Measurements from ENCODE around the gene PLAAT3.
"Not testable (repeated sequence)": the region's sequence is repeated elsewhere in the genome, so short reads cannot be mapped to it uniquely, and the experiment has no call there.

PLAAT3 gene

DNA sequence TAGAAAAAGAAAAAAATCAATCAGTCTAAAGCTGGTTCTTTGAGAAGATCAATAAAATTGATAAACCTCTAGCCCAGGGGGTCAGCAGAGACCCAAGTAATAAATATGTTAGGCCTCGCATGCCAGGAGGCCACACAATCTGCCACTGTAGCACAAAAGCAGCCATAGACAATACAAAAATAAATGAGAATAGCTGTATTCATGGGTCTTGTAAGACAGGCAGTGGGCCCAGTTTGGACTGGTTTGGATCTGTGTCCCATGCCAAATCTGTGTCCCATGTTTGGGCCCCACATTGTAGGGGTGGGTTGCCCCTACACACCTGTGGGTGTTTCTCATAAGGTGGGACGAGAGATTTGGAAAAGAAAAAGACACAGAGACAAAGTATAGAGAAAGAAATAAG, 84.2 kb downstream of the PLAAT3 start:
- no peak overlapping the region for H3K27ac ChIP-seq (ENCODE audit: extremely low read depth, low read depth, low read length)
- ChIA-PET CTCF (interaction anchor here (1.0 kb wide), 1 partner anchor 21 kb away, joined by 3 read pairs; no protein-coding TSS in a partner anchor), POLR2A (no interaction called here)
- no peak for TF ChIP-seq ZNF211 (tag by site-specific recombination; IDR thresholded peaks at IDR 0.05; ENCODE audit: low read depth)
- TF ChIP-seq, protein P1, sequence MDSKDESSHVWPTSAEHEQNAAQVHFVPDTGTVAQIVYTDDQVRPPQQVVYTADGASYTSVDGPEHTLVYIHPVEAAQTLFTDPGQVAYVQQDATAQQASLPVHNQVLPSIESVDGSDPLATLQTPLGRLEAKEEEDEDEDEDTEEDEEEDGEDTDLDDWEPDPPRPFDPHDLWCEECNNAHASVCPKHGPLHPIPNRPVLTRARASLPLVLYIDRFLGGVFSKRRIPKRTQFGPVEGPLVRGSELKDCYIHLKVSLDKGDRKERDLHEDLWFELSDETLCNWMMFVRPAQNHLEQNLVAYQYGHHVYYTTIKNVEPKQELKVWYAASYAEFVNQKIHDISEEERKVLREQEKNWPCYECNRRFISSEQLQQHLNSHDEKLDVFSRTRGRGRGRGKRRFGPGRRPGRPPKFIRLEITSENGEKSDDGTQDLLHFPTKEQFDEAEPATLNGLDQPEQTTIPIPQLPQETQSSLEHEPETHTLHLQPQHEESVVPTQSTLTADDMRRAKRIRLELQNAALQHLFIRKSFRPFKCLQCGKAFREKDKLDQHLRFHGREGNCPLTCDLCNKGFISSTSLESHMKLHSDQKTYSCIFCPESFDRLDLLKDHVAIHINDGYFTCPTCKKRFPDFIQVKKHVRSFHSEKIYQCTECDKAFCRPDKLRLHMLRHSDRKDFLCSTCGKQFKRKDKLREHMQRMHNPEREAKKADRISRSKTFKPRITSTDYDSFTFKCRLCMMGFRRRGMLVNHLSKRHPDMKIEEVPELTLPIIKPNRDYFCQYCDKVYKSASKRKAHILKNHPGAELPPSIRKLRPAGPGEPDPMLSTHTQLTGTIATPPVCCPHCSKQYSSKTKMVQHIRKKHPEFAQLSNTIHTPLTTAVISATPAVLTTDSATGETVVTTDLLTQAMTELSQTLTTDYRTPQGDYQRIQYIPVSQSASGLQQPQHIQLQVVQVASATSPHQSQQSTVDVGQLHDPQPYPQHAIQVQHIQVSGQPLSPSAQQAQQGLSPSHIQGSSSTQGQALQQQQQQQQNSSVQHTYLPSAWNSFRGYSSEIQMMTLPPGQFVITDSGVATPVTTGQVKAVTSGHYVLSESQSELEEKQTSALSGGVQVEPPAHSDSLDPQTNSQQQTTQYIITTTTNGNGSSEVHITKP (tag by site-specific recombination; IDR thresholded peaks at IDR 0.05): no peak
- H3K4me3 ChIP-seq (ENCODE audit: low read depth, low read length): no peak overlapping the region
- no peaks in the 10 kb centered on the region for H3K4me1 ChIP-seq (ENCODE audit: control insufficient read depth, insufficient read depth, low read length)
- no peaks in the 10 kb centered on the region for H3K9me3 ChIP-seq (ENCODE audit: control insufficient read depth, insufficient read depth, low read depth, low read length)
- no peaks in the 10 kb centered on the region for H3K36me3 ChIP-seq (ENCODE audit: control insufficient read depth in 2 of 2, insufficient read depth in 1 of 2, low read length in 2 of 2)

DNA sequence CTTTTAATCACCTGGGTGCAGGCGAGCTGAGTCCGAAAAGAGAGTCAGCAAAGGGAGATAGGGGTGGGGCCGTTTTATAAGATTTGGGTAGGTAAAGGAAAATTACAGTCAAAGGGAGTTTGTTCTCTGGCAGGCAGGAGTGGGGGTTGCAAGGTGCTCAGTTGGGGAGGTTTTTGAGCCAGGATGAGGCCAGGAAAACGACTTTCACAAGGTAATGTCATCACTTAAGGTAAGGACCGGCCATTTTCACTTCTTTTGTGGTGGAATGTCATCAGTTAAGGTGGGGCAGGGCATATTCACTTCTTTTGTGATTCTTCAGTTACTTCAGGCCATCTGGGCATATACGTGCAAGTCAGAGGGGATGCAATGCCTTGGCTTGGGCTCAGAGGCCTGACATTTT, 84.9 kb downstream of the PLAAT3 start:
- H3K27ac ChIP-seq (ENCODE audit: extremely low read depth, low read depth, low read length); H3K9me3 ChIP-seq (ENCODE audit: control insufficient read depth, insufficient read depth, low read depth, low read length); H3K36me3 ChIP-seq (ENCODE audit: control insufficient read depth in 2 of 2, insufficient read depth in 1 of 2, low read length in 2 of 2); H3K4me1 ChIP-seq (ENCODE audit: control insufficient read depth, insufficient read depth, low read length); H3K4me3 ChIP-seq (ENCODE audit: low read depth, low read length); POLR2A ChIA-PET: not testable (repeated sequence)
- CTCF ChIA-PET: interaction anchor here (1.0 kb wide), 1 partner anchor 21 kb away, joined by 3 read pairs; no protein-coding TSS in a partner anchor

GRCh38 chr11:63528729-63529278, 85.4 kb downstream of the PLAAT3 start:
- POLR2A ChIA-PET; H3K4me3 ChIP-seq (ENCODE audit: low read depth, low read length); H3K4me1 ChIP-seq (ENCODE audit: control insufficient read depth, insufficient read depth, low read length); H3K36me3 ChIP-seq (ENCODE audit: control insufficient read depth in 2 of 2, insufficient read depth in 1 of 2, low read length in 2 of 2); CTCF ChIA-PET; H3K27ac ChIP-seq (ENCODE audit: extremely low read depth, low read depth, low read length); H3K9me3 ChIP-seq (ENCODE audit: control insufficient read depth, insufficient read depth, low read depth, low read length): not testable (repeated sequence)

DNA sequence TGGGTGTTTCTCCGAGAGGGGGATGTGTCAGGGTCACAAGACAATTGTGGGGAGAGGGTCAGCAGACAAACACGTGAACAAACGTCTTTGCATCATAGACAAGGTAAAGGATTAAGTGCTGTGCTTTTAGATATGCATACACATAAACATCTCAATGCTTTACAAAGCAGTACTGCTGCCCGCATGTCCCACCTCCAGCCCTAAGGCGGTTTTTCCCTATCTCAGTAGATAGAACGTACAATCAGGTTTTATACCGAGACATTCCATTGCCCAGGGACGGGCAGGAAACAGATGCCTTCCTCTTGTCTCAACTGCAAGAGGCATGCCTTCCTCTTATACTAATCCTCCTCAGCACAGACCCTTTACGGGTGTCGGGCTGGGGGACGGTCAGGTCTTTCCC, 86.1 kb downstream of the PLAAT3 start:
- POLR2A ChIA-PET; H3K4me1 ChIP-seq (ENCODE audit: control insufficient read depth, insufficient read depth, low read length); CTCF ChIA-PET: not testable (repeated sequence)

GRCh38 chr11:63527667-63528066, 86.6 kb downstream of the PLAAT3 start:
- no peak overlapping the region for H3K27ac ChIP-seq (ENCODE audit: extremely low read depth, low read depth, low read length)
- ChIA-PET CTCF (no interaction called here), POLR2A (no interaction called here)
- no peaks in the 10 kb centered on the region for H3K4me1 ChIP-seq (ENCODE audit: control insufficient read depth, insufficient read depth, low read length)
- no peak overlapping the region for H3K4me3 ChIP-seq (ENCODE audit: low read depth, low read length)
- H3K36me3 ChIP-seq (ENCODE audit: control insufficient read depth in 2 of 2, insufficient read depth in 1 of 2, low read length in 2 of 2): no peaks in the 10 kb centered on the region
- no peaks in the 10 kb centered on the region for H3K9me3 ChIP-seq (ENCODE audit: control insufficient read depth, insufficient read depth, low read depth, low read length)
- TF ChIP-seq ZNF423 (tag by site-specific recombination; IDR thresholded peaks at IDR 0.05): no peak
- TF ChIP-seq SALL2 (tag by site-specific recombination; IDR thresholded peaks at IDR 0.05; ENCODE audit: borderline replicate concordance): no peak
- TF ChIP-seq, protein P2, sequence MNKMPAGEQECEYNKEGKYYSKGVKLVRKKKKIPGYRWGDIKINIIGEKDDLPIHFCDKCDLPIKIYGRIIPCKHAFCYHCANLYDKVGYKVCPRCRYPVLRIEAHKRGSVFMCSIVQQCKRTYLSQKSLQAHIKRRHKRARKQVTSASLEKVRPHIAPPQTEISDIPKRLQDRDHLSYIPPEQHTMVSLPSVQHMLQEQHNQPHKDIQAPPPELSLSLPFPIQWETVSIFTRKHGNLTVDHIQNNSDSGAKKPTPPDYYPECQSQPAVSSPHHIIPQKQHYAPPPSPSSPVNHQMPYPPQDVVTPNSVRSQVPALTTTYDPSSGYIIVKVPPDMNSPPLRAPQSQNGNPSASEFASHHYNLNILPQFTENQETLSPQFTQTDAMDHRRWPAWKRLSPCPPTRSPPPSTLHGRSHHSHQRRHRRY (tag by site-specific recombination; IDR thresholded peaks at IDR 0.05): no peak
- no peak for TF ChIP-seq ZNF623 (tag by site-specific recombination; IDR thresholded peaks at IDR 0.05)
- no peak for TF ChIP-seq ZBTB11 (tag by site-specific recombination; conservative IDR thresholded peaks at IDR 0.05; ENCODE audit: low read depth)
- no peak for TF ChIP-seq ZBTB48 (tag by site-specific recombination; IDR thresholded peaks at IDR 0.05)
- no peak for TF ChIP-seq ZNF692 (tag by site-specific recombination; IDR thresholded peaks at IDR 0.05)
- TF ChIP-seq ZNF221 (tag by site-specific recombination; IDR thresholded peaks at IDR 0.05; ENCODE audit: borderline replicate concordance): no peak
- TF ChIP-seq ZNF549 (tag by site-specific recombination; IDR thresholded peaks at IDR 0.05): no peak
- TF ChIP-seq ZNF433 (tag by site-specific recombination; IDR thresholded peaks at IDR 0.05; ENCODE audit: low read depth): no peak

More for the DNA sequence above, 86.1 kb downstream of the PLAAT3 start:
- H3K27ac ChIP-seq (ENCODE audit: extremely low read depth, low read depth, low read length); H3K9me3 ChIP-seq (ENCODE audit: control insufficient read depth, insufficient read depth, low read depth, low read length); H3K4me3 ChIP-seq (ENCODE audit: low read depth, low read length); H3K36me3 ChIP-seq (ENCODE audit: control insufficient read depth in 2 of 2, insufficient read depth in 1 of 2, low read length in 2 of 2): not testable (repeated sequence)
